Omental fat pad (tissue), 4 donors: ENCODE results near the gene BIRC6. TPM values are rescaled to one million over a fixed set of nuclear protein-coding genes. Genes with fewer than 3 reads are reported as not detected.

ENCODE experiments used
- ATAC-seq: fragments of 150-250 bp; one replicate; pipeline ENCODE4 v1.9.1; 2016; ENCODE audit warnings: mild to moderate bottlenecking, moderate library complexity; ENCODE audit not compliant: low FRiP score
- DNase-seq: peaks from one replicate; pipeline ENCODE4 v3.0.0-alpha.2; 2019; ENCODE audit warnings: low spot score
- total RNA-seq, 4 donors: library from RNA; depleted of rRNA; stranded (reverse); fragments of >200 nt; gene quantifications; one replicate each; pipeline ENCODE4 v1.1.0, GENCODE V29; 2016
- TF ChIP-seq, protein P1 (sequence below), 3 donors: fragments of 450-650 bp; IDR thresholded peaks; one replicate each; pipeline ENCODE4 v1.5.1; 2016 to 2017; ENCODE audit warnings: antibody characterized with exemption in 3 of 3, mild to moderate bottlenecking in 3 of 3, moderate library complexity in 2 of 3

BIRC6 gene
- total RNA-seq, 4 donors from 2014 or later: 118 to 226 (median 151) TPM

DNA sequence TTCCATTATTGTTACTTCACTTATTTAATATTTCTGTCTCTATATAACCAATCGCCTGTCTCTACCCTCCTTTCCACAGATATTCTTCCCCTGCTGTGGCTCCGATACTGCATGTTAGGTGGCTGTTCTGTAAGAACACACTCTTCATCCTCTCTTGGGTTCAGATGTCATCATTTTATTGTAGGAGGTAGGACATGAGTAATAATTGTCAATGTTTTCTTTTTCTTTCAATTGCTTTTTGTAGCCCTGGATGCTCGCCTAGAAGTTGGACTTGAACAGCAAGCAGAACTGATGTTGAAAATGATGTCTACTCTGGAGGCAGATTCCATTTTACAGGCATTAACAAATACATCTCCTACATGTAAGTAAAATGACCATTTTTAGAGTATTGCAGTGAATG, 128.6 kb downstream of the BIRC6 start:
- no peak for ATAC-seq
- TF ChIP-seq, protein P1, sequence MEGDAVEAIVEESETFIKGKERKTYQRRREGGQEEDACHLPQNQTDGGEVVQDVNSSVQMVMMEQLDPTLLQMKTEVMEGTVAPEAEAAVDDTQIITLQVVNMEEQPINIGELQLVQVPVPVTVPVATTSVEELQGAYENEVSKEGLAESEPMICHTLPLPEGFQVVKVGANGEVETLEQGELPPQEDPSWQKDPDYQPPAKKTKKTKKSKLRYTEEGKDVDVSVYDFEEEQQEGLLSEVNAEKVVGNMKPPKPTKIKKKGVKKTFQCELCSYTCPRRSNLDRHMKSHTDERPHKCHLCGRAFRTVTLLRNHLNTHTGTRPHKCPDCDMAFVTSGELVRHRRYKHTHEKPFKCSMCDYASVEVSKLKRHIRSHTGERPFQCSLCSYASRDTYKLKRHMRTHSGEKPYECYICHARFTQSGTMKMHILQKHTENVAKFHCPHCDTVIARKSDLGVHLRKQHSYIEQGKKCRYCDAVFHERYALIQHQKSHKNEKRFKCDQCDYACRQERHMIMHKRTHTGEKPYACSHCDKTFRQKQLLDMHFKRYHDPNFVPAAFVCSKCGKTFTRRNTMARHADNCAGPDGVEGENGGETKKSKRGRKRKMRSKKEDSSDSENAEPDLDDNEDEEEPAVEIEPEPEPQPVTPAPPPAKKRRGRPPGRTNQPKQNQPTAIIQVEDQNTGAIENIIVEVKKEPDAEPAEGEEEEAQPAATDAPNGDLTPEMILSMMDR (IDR thresholded peaks at IDR 0.05): no peak

DNA sequence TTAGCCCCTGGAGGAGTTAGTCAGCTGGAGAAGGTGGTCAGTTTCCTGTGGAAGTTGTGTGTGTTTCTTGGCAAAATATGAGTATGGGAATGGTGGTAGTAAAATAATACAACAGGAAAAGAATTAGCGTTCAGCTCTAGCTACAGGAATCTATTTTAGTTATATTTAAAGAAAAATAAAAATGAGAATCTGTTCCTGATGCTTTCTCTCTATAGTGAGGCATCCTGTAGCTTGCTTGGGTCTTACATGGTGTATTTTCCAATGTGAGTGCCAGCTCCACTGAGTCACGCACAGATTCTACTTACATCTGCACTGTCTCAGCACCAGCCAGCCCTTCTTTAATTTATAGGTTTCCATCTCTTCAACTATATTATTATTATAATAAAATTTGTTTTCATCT, 132.2 kb downstream of the BIRC6 start:
- no peak for DNase-seq

More for the DNA sequence above, 128.6 kb downstream of the BIRC6 start:
- no peak for DNase-seq

GRCh38 chr2:32491346-32491745, 134.5 kb downstream of the BIRC6 start:
- TF ChIP-seq, protein P1 (IDR thresholded peaks at IDR 0.05): no peak
- DNase-seq (no peak), ATAC-seq (no peak)

More for the DNA sequence above, 132.2 kb downstream of the BIRC6 start:
- TF ChIP-seq, protein P1 (IDR thresholded peaks at IDR 0.05): no peak
- no peak for ATAC-seq

GRCh38 chr2:32495139-32495538, 138.3 kb downstream of the BIRC6 start:
- DNase-seq (no peak), ATAC-seq (no peak)
- TF ChIP-seq, protein P1 (IDR thresholded peaks at IDR 0.05): no peak

GRCh38 chr2:32496662-32497061, 139.8 kb downstream of the BIRC6 start:
- no peak for DNase-seq
- TF ChIP-seq, protein P1 (IDR thresholded peaks at IDR 0.05): no peak
- ATAC-seq: no peak

GRCh38 chr2:32498306-32498705, 141.5 kb downstream of the BIRC6 start:
- ATAC-seq (no peak), DNase-seq (no peak)
- TF ChIP-seq, protein P1 (IDR thresholded peaks at IDR 0.05): no peak

DNA sequence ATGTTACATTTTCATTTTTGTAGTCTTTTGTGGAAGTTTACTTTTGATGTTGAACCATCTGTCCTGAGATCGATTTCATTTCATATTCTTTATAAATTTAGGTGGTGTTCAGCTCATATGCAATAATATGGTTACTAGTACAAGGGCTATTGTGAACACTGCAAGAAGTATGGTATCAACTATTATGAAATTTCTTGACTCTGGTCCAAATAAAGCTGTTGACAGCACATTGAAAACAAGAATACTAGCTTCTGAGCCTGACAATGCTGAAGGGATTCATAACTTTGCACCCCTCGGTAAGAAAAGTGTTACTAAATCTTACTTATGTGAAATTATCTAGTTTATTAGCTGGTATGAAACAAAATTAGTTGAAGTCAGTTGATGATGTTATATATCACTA, 146.1 kb downstream of the BIRC6 start:
- TF ChIP-seq, protein P1 (IDR thresholded peaks at IDR 0.05): no peak
- DNase-seq (no peak), ATAC-seq (no peak)
